IMR-90 (cell line): ENCODE data around the gene SLC6A12. TPM values are rescaled to one million over a fixed set of nuclear protein-coding genes. Genes with fewer than 3 reads are reported as not detected.

Experiments used
- ATAC-seq: fragments of 200-7000 bp; cut with Tn5 transposase; 2 replicates; pipeline ENCODE4 v1.9.1; 2020; ENCODE audit warnings: low read depth, mild to moderate bottlenecking, moderate library complexity
- BruUV-seq: library from RNA; stranded (reverse); fragments of 400-500 nt; replicated peaks from 2 replicates; lab custom pipeline; 2021; lab: Mats Ljungman, UMichigan
- CTCF ChIA-PET: fragments of 300-600 bp; formaldehyde crosslinking; extraction: SDS; loops from one replicate; lab custom pipeline; 2021; ENCODE audit warnings: antibody characterized with exemption; lab: Yijun Ruan, JAX
- POLR2A ChIA-PET: fragments of 300-600 bp; sonication (Branson Sonifier 250); formaldehyde crosslinking; loops from one replicate; lab custom pipeline; 2022; ENCODE audit warnings: antibody characterized with exemption; ENCODE audit not compliant: unreplicated experiment; lab: Charles Lee
- DNase-seq: peaks from one replicate; pipeline ENCODE4 v3.0.0; 2013
- H2AFZ ChIP-seq: replicated peaks from 2 replicates; pipeline ENCODE3; 2013; ENCODE audit warnings: low read length, mild to moderate bottlenecking; ENCODE audit not compliant: poor library complexity
- H2AK5ac ChIP-seq: 2 replicates; pipeline ENCODE4 v1.6.1; 2013; ENCODE audit warnings: low read depth, low read length, inconsistent platforms
- H2AK9ac ChIP-seq: replicated peaks from 2 replicates; pipeline ENCODE3; 2013; ENCODE audit warnings: mild to moderate bottlenecking, low read depth, low read length, moderate library complexity; ENCODE audit not compliant: poor library complexity
- H2BK120ac ChIP-seq: 2 replicates; pipeline ENCODE4 v1.6.1; 2013; ENCODE audit warnings: low read depth, low read length, inconsistent platforms
- H2BK15ac ChIP-seq: 3 replicates; pipeline ENCODE4 v1.6.1; 2013; ENCODE audit warnings: low read depth, low read length, inconsistent platforms
- H2BK20ac ChIP-seq: 2 replicates; pipeline ENCODE4 v1.6.1; 2013; ENCODE audit warnings: low read depth, mild to moderate bottlenecking, inconsistent platforms, low read length, moderate library complexity
- H2BK5ac ChIP-seq: 2 replicates; pipeline ENCODE4 v1.6.1; 2013; ENCODE audit warnings: mild to moderate bottlenecking, low read depth, low read length, inconsistent platforms; ENCODE audit not compliant: poor library complexity, severe bottlenecking
- H3K14ac ChIP-seq: replicated peaks from 2 replicates; pipeline ENCODE4 v1.6.1; 2013; ENCODE audit warnings: low read depth, low read length, inconsistent platforms
- H3K18ac ChIP-seq: 2 replicates; pipeline ENCODE4 v1.6.1; 2013; ENCODE audit warnings: low read depth, low read length, control low read depth
- H3K23ac ChIP-seq: 2 replicates; pipeline ENCODE4 v1.6.1; 2013; ENCODE audit warnings: low read depth, low read length, inconsistent platforms
- H3K27ac ChIP-seq: 2 replicates; pipeline ENCODE4 v1.5.1; 2013; ENCODE audit warnings: mild to moderate bottlenecking, control low read depth, low read length; ENCODE audit not compliant: insufficient read depth
- H3K27me3 ChIP-seq: 2 replicates; pipeline ENCODE4 v1.6.1; 2013; ENCODE audit warnings: low read length; ENCODE audit not compliant: control insufficient read depth, insufficient read depth
- H3K36me3 ChIP-seq: 2 replicates; pipeline ENCODE4 v1.6.1; 2013; ENCODE audit warnings: low read length, mixed read lengths; ENCODE audit not compliant: control insufficient read depth, insufficient read depth
- H3K4ac ChIP-seq: 2 replicates; pipeline ENCODE4 v1.6.1; 2013; ENCODE audit warnings: low read depth, low read length, inconsistent platforms
- H3K4me1 ChIP-seq: 2 replicates; pipeline ENCODE4 v1.6.1; 2013; ENCODE audit warnings: low read length, mixed read lengths; ENCODE audit not compliant: control insufficient read depth, insufficient read depth
- H3K4me2 ChIP-seq: 2 replicates; pipeline ENCODE4 v1.6.1; 2013; ENCODE audit warnings: low read depth, mild to moderate bottlenecking, control low read depth, low read length, moderate library complexity
- H3K4me3 ChIP-seq: 2 replicates; pipeline ENCODE4 v1.5.1; 2013; ENCODE audit warnings: low read depth, mild to moderate bottlenecking, control low read depth, low read length, moderate library complexity; ENCODE audit not compliant: insufficient read depth
- H3K56ac ChIP-seq: 2 replicates; pipeline ENCODE4 v1.6.1; 2013; ENCODE audit warnings: low read length, inconsistent platforms; ENCODE audit not compliant: insufficient read depth; ENCODE audit errors: extremely low read depth
- H3K79me1 ChIP-seq, 2 experiments: 2 replicates each; pipeline ENCODE4 v1.6.1; 2013; ENCODE audit warnings: low read length in 2 of 2, inconsistent platforms in 1 of 2, low read depth in 1 of 2
- H3K9ac ChIP-seq: 2 replicates; pipeline ENCODE4 v1.6.1; 2013; ENCODE audit warnings: low read depth, low read length, control low read depth
- H3K9me1 ChIP-seq: 2 replicates; pipeline ENCODE4 v1.6.1; 2013; ENCODE audit warnings: low read length, inconsistent platforms; ENCODE audit not compliant: insufficient read depth
- H3K9me3 ChIP-seq: 2 replicates; pipeline ENCODE4 v1.6.1; 2013; ENCODE audit warnings: low read length; ENCODE audit not compliant: control insufficient read depth, insufficient read depth
- H4K20me1 ChIP-seq: 2 replicates; pipeline ENCODE4 v1.6.1; 2013; ENCODE audit warnings: low read length, inconsistent platforms; ENCODE audit not compliant: insufficient read depth
- H4K5ac ChIP-seq: 2 replicates; pipeline ENCODE4 v1.6.1; 2013; ENCODE audit warnings: mild to moderate bottlenecking, low read depth, low read length, control low read depth
- H4K8ac ChIP-seq, 2 experiments: 2 replicates each; pipeline ENCODE4 v1.6.1; 2013; ENCODE audit warnings: low read depth in 2 of 2, low read length in 2 of 2, control low read depth in 1 of 2, inconsistent platforms in 1 of 2
- H4K91ac ChIP-seq: 2 replicates; pipeline ENCODE4 v1.6.1; 2013; ENCODE audit warnings: low read depth, low read length, inconsistent platforms; ENCODE audit not compliant: insufficient read depth
- RAD21 ChIP-seq: IDR thresholded peaks from 2 replicates; pipeline ENCODE4 v1.6.1; 2012; ENCODE audit warnings: low read length, improper control_type of control experiment
- WGBS, 2 experiments: methylation state at CpG; one replicate each; pipeline versions ENCODE4 v1.1.5 to v1.1.7; 2013; ENCODE audit warnings: missing lambda C conversion rate in 2 of 2; ENCODE audit not compliant: insufficient read length in 1 of 2; ENCODE audit errors: extremely low coverage in 2 of 2; 5-methylcytosine and 5-hydroxymethylcytosine counted together
- dilution Hi-C: fragments of 300-500 bp; cut with HindIII; formaldehyde crosslinking; loops from one replicate; pipeline ENCODE4 v1.14.3; 2018; ENCODE audit warnings: low sequenced_read_pairs; ENCODE audit not compliant: unreplicated experiment
- in situ Hi-C: fragments of 300-500 bp; cut with MboI; formaldehyde crosslinking; loops from 3 replicates; pipeline ENCODE4 v1.14.3; 2019; ENCODE audit warnings: low sequenced_read_pairs, inconsistent platforms, mixed read lengths
- intact Hi-C: fragments of 100-400 bp; cut with micrococcal nuclease; formaldehyde crosslinking; loops from 2 replicates; pipeline ENCODE4 v1.10.0; 2022
- polyA plus RNA-seq, 3 experiments: library from polyadenylated mRNA; depleted of rRNA; stranded (reverse); fragments of >200 nt; gene quantifications; 2 replicates each; pipeline ENCODE4 v1.2.3, GENCODE V29; 2012; ENCODE audit warnings: low replicate concordance in 1 of 3
- total RNA-seq: library from RNA; depleted of rRNA; stranded (reverse); fragments of >200 nt; gene quantifications from 2 replicates; pipeline ENCODE4 v1.2.3, GENCODE V29; 2012

SLC6A12 gene
- total and polyA plus RNA-seq, 2 of the 4 experiments (the other 2 are of a cell fraction) = not detected

GRCh38 chr12:213527-213932 lies 427 bp downstream of the SLC6A12 start:
- ChIA-PET POLR2A (no interaction called here), CTCF (interaction anchor here (0.6 kb wide), 1 partner anchor 138 kb away, joined by 4 read pairs; no protein-coding TSS in a partner anchor)
- Histone ChIP-seq H2BK5ac (no peak overlapping the region), H2BK20ac (no peak overlapping the region), H3K4ac (no peak overlapping the region), H3K4me1 (peaks cover 2% of the 10 kb centered on the region; the same call in 1 of the 2 replicates), H3K4me2 (no peak overlapping the region), H2AK9ac (peak overlapping the region; percentile 24), H3K36me3 (no peaks in the 10 kb centered on the region), H3K9ac (no peak overlapping the region), H3K79me1 (no peaks in the 10 kb centered on the region), H3K9me3 (no peaks in the 10 kb centered on the region), H3K27me3 (peaks cover 72% of the 10 kb centered on the region), H2BK120ac (no peak overlapping the region), H3K18ac (no peak overlapping the region), H3K56ac (no peak overlapping the region), H4K91ac (no peak overlapping the region), H2BK15ac (no peak overlapping the region), H3K9me1 (no peaks in the 10 kb centered on the region), H4K8ac (no peak overlapping the region), H3K27ac (no peak overlapping the region), H3K23ac (no peak overlapping the region), H3K4me3 (no peak overlapping the region), H3K14ac (no peak overlapping the region), H2AK5ac (no peak overlapping the region), H4K5ac (no peak overlapping the region), H2AFZ (no peak overlapping the region), H4K20me1 (no peaks in the 10 kb centered on the region; the same call in 1 of the 2 replicates)
- ATAC-seq (no peak), DNase-seq (no peak)
- intact Hi-C loops (no loop called here), in situ Hi-C loops (no loop called here), dilution Hi-C loops (no loop called here)
- no peak for TF ChIP-seq RAD21
- WGBS, 2 experiments = 49% methylated on average over 8 of the region's 12 CpGs; no CpG with 5 or more reads in 1 of the 2 experiments
- no TSS peak for BruUV-seq
